GM20000 (cell line): ENCODE measurements around the gene TK2.
"Not testable (repeated sequence)": the region's sequence is repeated elsewhere in the genome, so short reads cannot be mapped to it uniquely, and the experiment has no call there.

ENCODE experiments used
- DNase-seq: peaks from one replicate; pipeline ENCODE4 v3.0.0; 2012; ENCODE audit warnings: low spot score
- CTCF ChIP-seq: IDR thresholded peaks from 2 replicates; pipeline ENCODE4 v1.5.1; 2012; ENCODE audit warnings: mild to moderate bottlenecking, control low read depth; ENCODE audit errors: extremely low read depth, missing control alignments

TK2 gene

GRCh38 chr16:66569827-66570405 lies 20.0 kb upstream of the TK2 start:
- no peak for TF ChIP-seq CTCF
- no peak for DNase-seq

GRCh38 chr16:66569131-66569530 lies 19.2 kb upstream of the TK2 start:
- DNase-seq, result no peak
- no peak for TF ChIP-seq CTCF

- no peak for DNase-seq
- TF ChIP-seq CTCF, result no peak
Observed at GRCh38 chr16:66568355-66568754, 18.4 kb upstream of the TK2 start.

- not testable (repeated sequence) for DNase-seq
Observed at GRCh38 chr16:66567270-66567669, 17.3 kb upstream of the TK2 start.

GRCh38 chr16:66566051-66566901 lies 16.4 kb upstream of the TK2 start, which contains the start of gene CMTM1:
TSS of gene CMTM1 (plus strand) at chr16:66566439. CDS start at chr16:66566514, 75 bp downstream.
- TF ChIP-seq CTCF, result no peak
- no peak for DNase-seq

- no peak for DNase-seq
- TF ChIP-seq CTCF, result no peak
Observed at GRCh38 chr16:66563574-66564334, 13.8 kb upstream of the TK2 start.

- TF ChIP-seq CTCF, result no peak
Observed at GRCh38 chr16:66562986-66563385, 13.1 kb upstream of the TK2 start.

More at GRCh38 chr16:66562986-66563385, 13.1 kb upstream of the TK2 start:
- no peak for DNase-seq
